Measurements from ENCODE around the gene TAX1BP3.

DNA sequence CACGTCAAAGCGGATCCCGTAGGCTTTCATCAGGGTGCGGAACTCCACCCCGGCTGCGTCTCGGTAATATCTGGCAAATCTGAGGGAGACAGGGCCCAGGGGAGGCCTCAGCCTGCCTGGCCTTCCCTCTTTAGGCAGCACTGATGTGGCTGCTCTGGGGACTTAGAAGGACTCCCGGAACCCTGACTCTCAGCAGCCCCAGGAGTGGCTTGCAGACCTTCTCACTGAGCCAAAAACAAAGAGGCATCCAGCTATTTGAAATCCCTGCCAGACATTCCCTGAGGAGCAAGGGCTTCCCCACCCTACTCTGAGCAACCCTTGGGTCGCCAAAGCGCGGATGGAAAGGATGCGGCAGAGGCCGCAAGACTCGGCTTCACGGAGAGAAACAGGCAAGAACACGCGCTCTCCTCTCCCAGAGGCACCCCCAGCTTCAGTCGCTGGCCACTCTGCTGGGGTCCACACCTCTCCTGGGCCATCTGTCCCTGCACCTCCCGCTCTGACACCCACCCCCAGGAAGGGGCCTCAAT is 19.7 kb upstream of the TAX1BP3 start:
- TF ChIP-seq CTCF (conservative IDR thresholded peaks at IDR 0.05 in 1 of 2, IDR thresholded peaks at IDR 0.05 in 1 of 2; ENCODE audit: low read depth in 1 of 2, low read length in 2 of 2) (no peak), EZH2 (IDR thresholded peaks at IDR 0.05; ENCODE audit: low read length, missing control alignments) (no peak)
